Adrenal gland (tissue), 12 donors: ENCODE measurements around the gene EPHB1. TPM values are rescaled to one million over a fixed set of nuclear protein-coding genes. Genes with fewer than 3 reads are reported as not detected.

Experiments
- DNase-seq, 7 donors: peaks; one replicate each; pipeline ENCODE4 v3.0.0-alpha.2; 2019 to 2020
- H3K27ac ChIP-seq, 5 donors: fragments of 200-600 bp; sonication (generic) in 4 of 5; 1 replicate in 3 of 5; 2 replicates in 2 of 5; pipeline versions ENCODE4 v1.5.1 to v1.8.0; 2016 to 2020; ENCODE audit warnings: mild to moderate bottlenecking in 1 of 5
- H3K27me3 ChIP-seq: fragments of 200-600 bp; 2 replicates; pipeline ENCODE4 v1.8.0; 2021
- H3K36me3 ChIP-seq, 2 donors: fragments of 200-600 bp; replicated peaks in 1 of 2; 1 replicate in 1 of 2; 2 replicates in 1 of 2; pipeline versions ENCODE4 v1.5.1 to v1.8.0; 2018 to 2022
- H3K4me1 ChIP-seq, 2 donors: fragments of 200-600 bp; replicated peaks in 1 of 2; 1 replicate in 1 of 2; 2 replicates in 1 of 2; pipeline versions ENCODE4 v1.5.1 to v1.8.0; 2018 to 2021
- H3K4me3 ChIP-seq, 4 donors: fragments of 200-600 bp; sonication (generic) in 3 of 4; one replicate each; pipeline ENCODE4 v1.5.1; 2016 to 2018
- H3K9me3 ChIP-seq, 3 donors: fragments of 200-600 bp; sonication (generic) in 1 of 3; replicated peaks in 1 of 3; 1 replicate in 2 of 3; 2 replicates in 1 of 3; pipeline versions ENCODE4 v1.5.1 to v1.8.0; 2016 to 2021
- POLR2A ChIP-seq, 2 donors: fragments of 450-650 bp; IDR thresholded peaks; one replicate each; pipeline ENCODE4 v1.6.1; 2017; ENCODE audit warnings: antibody characterized with exemption in 2 of 2, mild to moderate bottlenecking in 2 of 2, moderate library complexity in 1 of 2
- WGBS, 4 donors: extraction: QIAGEN DNeasy Blood & Tissue Kit in 2 of 4; methylation state at CpG; one replicate each; pipeline versions ENCODE4 v1.1.5 to v1.1.7; 2013 to 2017; 5-methylcytosine and 5-hydroxymethylcytosine counted together
- intact Hi-C, 2 donors: fragments of 100-400 bp; cut with DNase I; formaldehyde crosslinking; loops; one replicate each; pipeline versions ENCODE4 v1.14.1 to v1.15.0; 2022 to 2023
- polyA plus RNA-seq, 3 donors: library from polyadenylated mRNA; stranded (reverse); fragments of 200-250 nt in 2 of 3; fragments of 350-450 nt in 1 of 3; fragmentation: Illumina TruSeq in 1 of 3; extraction: RNeasy Lipid Tissue Mini Kit (QIAGEN cat#74804) in 1 of 3; gene quantifications; one replicate each; pipeline ENCODE4 v1.2.3, GENCODE V29; 2013 to 2014
- total RNA-seq, 9 donors: library from RNA; depleted of rRNA in 4 of 9; stranded (reverse); fragments of >200 nt in 4 of 9; fragments of 120-200 nt in 1 of 9; fragmentation: NEBNext Ultra II Directional in 1 of 9; extraction: Animal tissue kit (Norgen Biotek cat#: 25700) in 1 of 9; gene quantifications; one replicate each; pipeline versions ENCODE4 v1.1.0 to v1.2.4, GENCODE V29; 2013 to 2023
- TF ChIP-seq, protein P1 (sequence below), 6 experiments: fragments of 450-650 bp in 4 of 6; fragments of 200-600 bp in 2 of 6; sonication (generic) in 1 of 6; IDR thresholded peaks; 1 replicate in 5 of 6; 2 replicates in 1 of 6; pipeline versions ENCODE4 v1.5.1 to v1.8.0; 2016 to 2021; ENCODE audit warnings: antibody characterized with exemption in 6 of 6, mild to moderate bottlenecking in 2 of 6, moderate library complexity in 1 of 6
- donor health status: healthy with polysubstance abuse.
- donor health status: Bipolar disorder and iron deficiency.
- donor health status: DM: yes; HTN: yes; CAD: no.
- donor health status: DM: no; HTN: no; CAD: no.
- donor health status: DM: no; HTN: no; CAD: no.
- donor health status: DM: yes; HTN: yes; CAD: no.

The EPHB1 gene
- total and polyA plus RNA-seq, 12 donors, result 0.10 to 3.4 (median 0.98) TPM

DNA sequence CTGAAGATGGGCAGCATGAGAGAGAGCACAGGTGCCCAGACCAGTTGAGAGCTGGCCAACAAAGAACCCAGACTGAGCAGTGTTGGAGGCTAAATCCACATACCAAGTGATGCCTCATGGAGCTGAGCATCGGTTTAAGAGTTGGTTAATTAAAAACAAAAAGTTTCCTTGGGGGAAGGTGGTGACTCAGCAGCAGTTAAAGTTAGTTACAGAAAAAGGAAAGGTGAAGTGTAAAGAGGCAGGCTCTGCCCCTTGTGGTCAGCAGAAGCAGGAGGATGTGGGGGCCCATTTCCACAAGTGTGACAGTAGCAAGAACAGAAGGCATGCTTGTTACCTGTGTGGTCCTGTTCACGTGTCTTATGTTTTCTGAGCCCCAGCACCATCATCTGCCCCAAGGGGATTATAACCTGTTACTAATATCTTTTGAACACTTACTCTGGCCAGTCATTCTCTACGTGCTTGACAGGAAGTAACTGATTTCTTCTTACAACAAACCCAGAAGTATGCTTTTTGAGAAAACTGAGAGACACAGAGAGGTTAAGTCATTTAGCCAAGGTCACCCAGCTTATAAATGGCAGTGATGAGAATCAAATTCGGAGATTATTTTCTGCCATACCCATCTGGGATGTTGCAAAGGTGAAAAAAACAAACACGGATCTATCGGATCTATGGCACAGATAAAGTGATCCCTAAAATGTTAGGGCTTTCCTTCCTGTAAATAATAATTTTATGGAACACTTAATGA, 91.0 kb downstream of the EPHB1 start:
- Histone ChIP-seq H3K9me3 (no peaks in the 10 kb centered on the region), H3K36me3 (no peaks in the 10 kb centered on the region), H3K4me1 (no peaks in the 10 kb centered on the region), H3K4me3 (no peak overlapping the region), H3K27ac (no peak overlapping the region), H3K27me3 (no peaks in the 10 kb centered on the region)
- 55 to 61% (median 58%) methylated on average over 6 of the region's 6 CpGs for WGBS, 4 donors
- TF ChIP-seq POLR2A (IDR thresholded peaks at IDR 0.05), result no peak
- TF ChIP-seq, protein P1, sequence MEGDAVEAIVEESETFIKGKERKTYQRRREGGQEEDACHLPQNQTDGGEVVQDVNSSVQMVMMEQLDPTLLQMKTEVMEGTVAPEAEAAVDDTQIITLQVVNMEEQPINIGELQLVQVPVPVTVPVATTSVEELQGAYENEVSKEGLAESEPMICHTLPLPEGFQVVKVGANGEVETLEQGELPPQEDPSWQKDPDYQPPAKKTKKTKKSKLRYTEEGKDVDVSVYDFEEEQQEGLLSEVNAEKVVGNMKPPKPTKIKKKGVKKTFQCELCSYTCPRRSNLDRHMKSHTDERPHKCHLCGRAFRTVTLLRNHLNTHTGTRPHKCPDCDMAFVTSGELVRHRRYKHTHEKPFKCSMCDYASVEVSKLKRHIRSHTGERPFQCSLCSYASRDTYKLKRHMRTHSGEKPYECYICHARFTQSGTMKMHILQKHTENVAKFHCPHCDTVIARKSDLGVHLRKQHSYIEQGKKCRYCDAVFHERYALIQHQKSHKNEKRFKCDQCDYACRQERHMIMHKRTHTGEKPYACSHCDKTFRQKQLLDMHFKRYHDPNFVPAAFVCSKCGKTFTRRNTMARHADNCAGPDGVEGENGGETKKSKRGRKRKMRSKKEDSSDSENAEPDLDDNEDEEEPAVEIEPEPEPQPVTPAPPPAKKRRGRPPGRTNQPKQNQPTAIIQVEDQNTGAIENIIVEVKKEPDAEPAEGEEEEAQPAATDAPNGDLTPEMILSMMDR (IDR thresholded peaks at IDR 0.05), result no peak
- no peak for DNase-seq
- intact Hi-C loops, result no loop called here

DNA sequence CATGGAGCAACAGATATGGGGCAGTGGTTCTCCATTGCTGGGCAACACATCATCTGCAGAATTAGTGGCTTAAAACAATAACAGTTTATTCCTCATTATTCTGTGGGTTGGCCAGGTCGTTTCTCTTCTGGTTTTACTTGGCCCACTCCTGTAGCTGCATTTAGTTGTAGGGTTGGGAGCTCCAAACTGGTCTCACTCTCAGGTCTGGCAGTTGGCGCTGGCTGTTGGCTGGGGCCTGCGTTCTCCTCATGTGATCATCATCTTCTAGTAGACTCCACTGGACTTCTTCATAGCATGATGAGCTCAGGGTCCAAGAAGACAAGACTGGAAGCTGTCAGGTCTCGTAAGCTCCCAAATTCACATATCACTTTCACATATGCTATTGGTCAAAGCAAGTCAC, 91.9 kb downstream of the EPHB1 start:
- 55 to 85% (median 74%) methylated on average over 4 of the region's 4 CpGs for WGBS, 4 donors
- intact Hi-C loops, result no loop called here
- Histone ChIP-seq H3K27ac (no peak overlapping the region), H3K4me3 (no peak overlapping the region), H3K9me3 (no peaks in the 10 kb centered on the region), H3K36me3 (no peaks in the 10 kb centered on the region), H3K27me3 (no peaks in the 10 kb centered on the region), H3K4me1 (no peaks in the 10 kb centered on the region)
- TF ChIP-seq, protein P1 (IDR thresholded peaks at IDR 0.05), result no peak
- no peak for TF ChIP-seq POLR2A (IDR thresholded peaks at IDR 0.05)
- no peak for DNase-seq

DNA sequence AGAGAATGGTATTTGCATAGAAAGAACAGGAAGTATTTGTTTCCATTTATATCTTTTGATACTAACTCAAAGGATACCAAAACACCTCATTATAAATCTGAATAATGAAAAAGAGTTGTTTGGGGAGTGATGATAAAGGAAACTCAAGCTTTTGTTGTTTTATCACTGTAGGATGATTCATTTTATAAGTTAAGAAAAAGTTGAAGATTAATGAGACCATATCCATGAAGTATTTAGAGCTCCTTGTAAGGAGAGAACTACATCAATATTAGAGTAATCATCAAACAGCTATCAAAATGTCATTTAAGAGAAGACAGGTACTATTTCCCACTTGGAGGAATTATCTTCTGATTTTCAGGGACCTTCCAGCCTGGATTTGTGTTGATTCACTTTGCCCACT, 92.5 kb downstream of the EPHB1 start:
- Histone ChIP-seq H3K36me3 (no peaks in the 10 kb centered on the region), H3K9me3 (no peaks in the 10 kb centered on the region), H3K27ac (no peak overlapping the region), H3K4me1 (no peaks in the 10 kb centered on the region), H3K4me3 (no peak overlapping the region), H3K27me3 (no peaks in the 10 kb centered on the region)
- intact Hi-C loops, result no loop called here
- no peak for DNase-seq
- no peak for TF ChIP-seq POLR2A (IDR thresholded peaks at IDR 0.05)
- TF ChIP-seq, protein P1 (IDR thresholded peaks at IDR 0.05), result no peak

DNA sequence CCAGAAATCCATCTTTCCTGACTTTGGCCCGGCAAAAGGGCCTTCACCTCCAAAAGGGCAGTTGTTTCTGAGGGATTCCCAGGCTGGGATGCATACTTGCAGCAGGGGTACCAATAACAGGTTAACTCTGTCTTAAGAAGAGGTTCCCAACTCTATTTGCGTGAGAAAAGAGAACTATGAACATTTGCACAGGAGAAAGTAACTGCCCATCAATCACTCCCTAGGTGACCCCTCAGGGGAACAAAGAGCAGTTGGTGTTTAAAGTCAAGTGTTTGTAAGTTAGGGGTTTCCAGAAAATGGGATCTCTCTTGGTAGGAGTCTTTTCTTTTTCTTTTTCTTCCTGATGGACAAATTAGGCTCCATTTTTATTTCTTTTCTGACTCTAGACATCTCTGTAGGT, 97.3 kb downstream of the EPHB1 start:
- Histone ChIP-seq H3K9me3 (no peaks in the 10 kb centered on the region), H3K27me3 (no peaks in the 10 kb centered on the region), H3K4me1 (no peaks in the 10 kb centered on the region), H3K36me3 (no peaks in the 10 kb centered on the region), H3K27ac (no peak overlapping the region), H3K4me3 (no peak overlapping the region)
- intact Hi-C loops, result no loop called here
- no peak for DNase-seq
- 36 to 65% (median 46%) methylated on average over 2 of the region's 2 CpGs for WGBS, 4 donors
- TF ChIP-seq, protein P1 (IDR thresholded peaks at IDR 0.05), result no peak
- no peak for TF ChIP-seq POLR2A (IDR thresholded peaks at IDR 0.05)
